IPS DF 6.9 (cell line): ENCODE results near the gene LIPM.
A peak's percentile ranks its signal among the peaks of the same experiment; 100 is the strongest.

Source experiments
- DNase-seq: peaks from one replicate; pipeline ENCODE4 v3.0.0-alpha.2; 2013; ENCODE audit warnings: low read depth, low spot score
- H3K27ac ChIP-seq: one replicate; pipeline ENCODE4 v1.5.1; 2013; ENCODE audit warnings: low read length, control low read depth
- H3K27me3 ChIP-seq: 2 replicates; pipeline ENCODE4 v1.6.1; 2013; ENCODE audit warnings: mild to moderate bottlenecking, low read length; ENCODE audit not compliant: control insufficient read depth, insufficient read depth
- H3K36me3 ChIP-seq: 2 replicates; pipeline ENCODE4 v1.6.1; 2013; ENCODE audit warnings: low read length; ENCODE audit not compliant: control insufficient read depth, insufficient read depth
- H3K4me1 ChIP-seq: 2 replicates; pipeline ENCODE4 v1.6.1; 2013; ENCODE audit warnings: low read length; ENCODE audit not compliant: control insufficient read depth, insufficient read depth
- H3K4me3 ChIP-seq: 2 replicates; pipeline ENCODE4 v1.5.1; 2013; ENCODE audit warnings: mild to moderate bottlenecking, low read length
- H3K9me3 ChIP-seq: 2 replicates; pipeline ENCODE4 v1.6.1; 2013; ENCODE audit warnings: low read length, inconsistent platforms; ENCODE audit not compliant: control insufficient read depth, insufficient read depth
- WGBS: extraction: QIAGEN DNeasy Blood & Tissue Kit; methylation state at CpG from one replicate; pipeline ENCODE4 v1.1.7; 2013; ENCODE audit warnings: mixed read lengths, missing lambda C conversion rate; ENCODE audit not compliant: insufficient read length, insufficient coverage; 5-methylcytosine and 5-hydroxymethylcytosine counted together

The LIPM gene

DNA sequence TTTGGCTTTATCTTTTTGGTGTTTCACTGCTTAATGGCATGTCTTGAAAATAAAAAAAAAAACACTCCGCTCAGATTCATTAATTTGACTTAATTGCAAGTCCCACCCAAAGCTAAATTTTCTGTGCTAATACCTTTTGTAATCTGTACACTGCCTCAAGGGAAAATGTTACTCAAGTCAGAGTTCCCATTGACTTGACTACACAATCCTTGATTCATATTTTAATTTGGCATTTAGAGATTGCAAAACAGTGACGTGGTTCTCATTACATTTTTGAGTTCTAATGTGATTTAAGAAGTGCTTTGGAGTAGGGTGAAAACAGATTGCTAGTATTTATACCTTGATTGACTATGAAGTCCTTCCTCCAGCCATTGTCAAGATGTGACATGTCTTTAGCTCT, 21.3 kb upstream of the LIPM start:
- H3K27ac ChIP-seq, result no peak overlapping the region
- H3K36me3 ChIP-seq, result no peaks in the 10 kb centered on the region
- no CpG with 5 or more reads among the region's 2 CpGs for WGBS
- no peaks in the 10 kb centered on the region for H3K4me1 ChIP-seq
- DNase-seq, result no peak
- H3K4me3 ChIP-seq, result no peak overlapping the region
- H3K27me3 ChIP-seq, result no peaks in the 10 kb centered on the region
- no peaks in the 10 kb centered on the region for H3K9me3 ChIP-seq

DNA sequence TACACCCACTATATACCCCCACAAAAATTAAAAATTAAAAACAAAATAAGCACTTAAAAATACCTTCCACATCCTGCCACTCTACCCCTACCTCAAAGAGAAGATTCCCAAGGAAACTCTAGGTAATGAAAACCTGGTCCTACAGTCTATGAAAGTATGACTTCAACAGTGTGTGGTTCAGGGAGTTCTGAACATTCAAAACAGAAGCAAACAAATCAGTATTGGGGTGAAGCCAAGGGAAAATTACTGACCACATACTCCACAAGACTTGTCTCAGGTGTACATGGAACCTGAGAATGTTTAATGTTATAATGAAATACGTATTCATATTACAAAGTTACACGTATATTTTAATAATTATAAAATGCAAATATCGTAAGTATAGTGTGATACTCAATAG, 20.3 kb upstream of the LIPM start:
- no CpG with 5 or more reads among the region's 3 CpGs for WGBS
- H3K4me1 ChIP-seq, result no peaks in the 10 kb centered on the region
- H3K4me3 ChIP-seq, result no peak overlapping the region
- no peaks in the 10 kb centered on the region for H3K36me3 ChIP-seq
- H3K9me3 ChIP-seq, result no peaks in the 10 kb centered on the region
- no peaks in the 10 kb centered on the region for H3K27me3 ChIP-seq
- no peak overlapping the region for H3K27ac ChIP-seq
- no peak for DNase-seq

DNA sequence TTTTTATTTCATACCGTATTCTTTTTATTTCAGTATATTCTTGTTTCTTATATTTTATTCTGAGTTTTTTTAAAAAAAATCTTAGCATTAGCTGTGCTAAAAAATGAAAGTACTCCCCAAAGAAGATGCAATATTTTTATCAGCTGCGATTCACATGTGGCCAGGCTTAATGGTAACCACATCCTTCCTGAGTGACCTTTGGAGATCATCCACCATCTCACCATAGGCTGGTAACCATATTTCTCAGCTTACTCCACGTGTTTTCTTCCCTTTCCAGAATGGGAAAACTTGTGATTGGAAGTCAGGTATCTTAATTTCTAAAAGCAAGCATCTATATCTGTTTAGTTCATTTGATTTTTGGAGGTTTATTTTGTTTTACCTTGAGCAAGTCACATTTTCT, 18.8 kb upstream of the LIPM start:
- H3K27ac ChIP-seq, result no peak overlapping the region
- H3K9me3 ChIP-seq, result no peaks in the 10 kb centered on the region
- H3K4me3 ChIP-seq, result no peak overlapping the region
- H3K36me3 ChIP-seq, result no peaks in the 10 kb centered on the region
- H3K27me3 ChIP-seq, result no peaks in the 10 kb centered on the region
- no CpG with 5 or more reads among the region's 3 CpGs for WGBS
- H3K4me1 ChIP-seq, result no peaks in the 10 kb centered on the region
- DNase-seq, result no peak

DNA sequence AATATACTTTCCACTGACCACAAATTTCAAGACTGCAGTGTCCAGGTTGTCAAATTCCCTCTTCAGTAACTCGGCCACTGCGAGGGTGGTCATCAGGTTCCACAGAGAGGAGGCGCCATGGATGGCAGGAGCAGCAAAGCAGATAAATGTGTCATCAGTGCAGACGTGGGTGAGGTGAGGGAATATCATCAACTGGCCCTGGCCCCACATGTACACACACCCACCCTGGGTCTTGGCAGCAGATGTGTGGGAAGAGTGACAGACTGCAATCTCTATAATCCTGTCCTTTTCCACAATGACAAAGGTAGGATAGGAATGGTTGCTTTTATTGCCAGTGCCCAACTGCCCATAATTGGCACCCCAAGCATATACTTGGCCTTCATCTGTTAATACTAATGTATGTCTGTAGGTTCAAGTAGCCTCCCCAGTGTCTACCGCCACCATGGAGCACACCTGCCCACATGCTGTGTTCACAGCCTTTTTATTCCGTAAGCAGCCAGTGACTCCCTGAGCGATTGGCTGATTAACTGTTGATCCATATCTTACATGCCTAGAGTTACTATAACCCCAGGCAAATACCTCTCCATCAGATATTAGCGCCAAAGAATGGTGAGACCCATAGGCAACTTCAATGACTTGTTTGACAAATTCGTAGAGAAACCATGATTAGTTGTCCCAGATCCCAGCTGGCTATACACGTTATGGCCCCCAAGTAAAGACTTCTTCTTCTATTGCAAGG, 16.3 kb upstream of the LIPM start:
- WGBS, result no CpG with 5 or more reads among the region's 10 CpGs
- Histone ChIP-seq H3K9me3 (no peaks in the 10 kb centered on the region), H3K4me1 (no peaks in the 10 kb centered on the region), H3K27ac (no peak overlapping the region), H3K36me3 (no peaks in the 10 kb centered on the region), H3K27me3 (no peaks in the 10 kb centered on the region), H3K4me3 (no peak overlapping the region)
- no peak for DNase-seq

DNA sequence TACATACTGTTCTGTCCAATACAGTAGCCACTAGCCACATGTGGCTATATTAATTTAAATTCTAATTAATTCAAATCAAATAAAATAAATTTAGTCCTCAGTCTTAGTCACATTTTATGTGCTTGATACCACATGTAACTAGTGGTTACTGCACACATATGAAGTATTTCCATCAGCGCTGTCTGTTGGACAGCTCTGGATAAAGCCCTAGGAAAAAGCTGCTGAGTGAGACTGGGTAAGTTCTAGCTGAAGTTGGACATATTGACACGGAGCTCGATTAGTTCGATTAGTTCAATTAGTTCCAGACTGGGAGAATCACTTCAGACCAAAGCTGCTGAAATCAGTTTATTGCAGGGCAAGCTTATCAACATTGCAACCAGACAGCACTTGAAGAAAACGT, 15.1 kb upstream of the LIPM start:
- Histone ChIP-seq H3K27me3 (no peaks in the 10 kb centered on the region), H3K9me3 (no peaks in the 10 kb centered on the region), H3K4me1 (no peaks in the 10 kb centered on the region), H3K36me3 (no peaks in the 10 kb centered on the region), H3K4me3 (no peak overlapping the region), H3K27ac (no peak overlapping the region)
- DNase-seq, result no peak
- no CpG with 5 or more reads among the region's 5 CpGs for WGBS

DNA sequence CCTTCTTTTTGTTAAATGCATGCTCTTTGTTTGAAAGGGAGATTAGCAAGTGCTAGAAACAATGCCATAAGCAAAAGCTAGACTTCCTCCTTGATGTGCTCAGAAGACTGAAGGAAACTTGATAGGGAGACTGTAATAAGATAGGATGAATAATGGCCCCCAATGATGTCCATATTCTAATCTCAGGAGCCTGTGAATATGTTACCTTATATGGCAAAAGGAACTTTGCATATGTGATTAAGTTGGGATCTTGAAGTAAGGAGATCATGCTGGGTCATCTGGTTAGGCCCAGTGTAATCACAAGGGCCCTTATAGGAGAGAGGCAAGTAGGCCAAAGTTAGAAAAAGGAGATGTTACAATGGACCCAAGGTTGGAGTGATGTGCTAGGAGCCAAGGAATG, 13.6 kb upstream of the LIPM start:
- Histone ChIP-seq H3K27me3 (no peaks in the 10 kb centered on the region), H3K9me3 (no peaks in the 10 kb centered on the region), H3K27ac (no peak overlapping the region), H3K4me1 (no peaks in the 10 kb centered on the region), H3K36me3 (no peaks in the 10 kb centered on the region), H3K4me3 (no peak overlapping the region)
- DNase-seq, result no peak

DNA sequence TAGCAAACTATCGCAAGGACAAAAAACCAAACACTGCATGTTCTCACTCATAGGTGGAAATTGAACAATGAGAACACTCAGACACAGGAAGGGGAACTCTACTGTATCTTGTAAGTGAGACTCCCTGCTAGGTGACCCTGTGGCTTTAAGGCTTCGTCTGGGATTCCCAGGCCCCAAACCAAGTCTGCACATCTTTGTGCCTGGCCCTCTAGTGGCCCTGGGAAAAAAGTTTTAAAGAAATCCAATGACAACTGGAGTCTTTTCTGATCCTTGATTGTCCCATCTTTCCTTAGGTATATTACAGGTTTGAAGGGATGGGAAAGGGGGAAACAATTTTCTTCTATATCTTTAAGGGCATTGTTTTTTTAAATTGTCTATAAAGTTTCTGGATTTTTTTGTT, 10.6 kb upstream of the LIPM start:
- Histone ChIP-seq H3K4me3 (no peak overlapping the region), H3K36me3 (no peaks in the 10 kb centered on the region), H3K27ac (no peak overlapping the region), H3K9me3 (no peaks in the 10 kb centered on the region), H3K4me1 (no peaks in the 10 kb centered on the region), H3K27me3 (no peaks in the 10 kb centered on the region)
- no CpG with 5 or more reads among the region's 2 CpGs for WGBS
- DNase-seq, result peak; percentile 13

DNA sequence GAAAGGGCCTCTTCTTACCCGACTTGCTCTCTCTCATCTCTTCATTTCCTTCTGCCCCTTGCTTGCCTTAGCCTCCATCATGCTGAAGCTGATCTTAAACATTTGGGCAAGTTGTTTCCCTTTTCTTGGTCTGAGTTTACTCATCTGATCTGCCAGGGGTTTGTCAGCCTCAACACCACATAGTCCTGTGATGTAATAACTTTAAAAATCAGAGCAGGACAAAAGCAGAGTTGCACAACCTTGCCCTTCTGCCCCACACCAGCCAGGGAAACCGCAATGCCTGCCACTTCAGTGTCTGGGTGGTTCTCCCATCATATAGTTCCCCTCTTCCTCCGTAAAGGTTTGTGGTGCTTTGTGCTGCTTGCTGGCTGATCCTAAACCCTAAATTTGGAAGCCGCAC, 9.9 kb upstream of the LIPM start:
- H3K9me3 ChIP-seq, result no peaks in the 10 kb centered on the region
- no CpG with 5 or more reads among the region's 4 CpGs for WGBS
- no peak for DNase-seq
- no peak overlapping the region for H3K27ac ChIP-seq
- no peak overlapping the region for H3K4me3 ChIP-seq
- H3K4me1 ChIP-seq, result no peaks in the 10 kb centered on the region
- no peaks in the 10 kb centered on the region for H3K27me3 ChIP-seq
- H3K36me3 ChIP-seq, result no peaks in the 10 kb centered on the region

DNA sequence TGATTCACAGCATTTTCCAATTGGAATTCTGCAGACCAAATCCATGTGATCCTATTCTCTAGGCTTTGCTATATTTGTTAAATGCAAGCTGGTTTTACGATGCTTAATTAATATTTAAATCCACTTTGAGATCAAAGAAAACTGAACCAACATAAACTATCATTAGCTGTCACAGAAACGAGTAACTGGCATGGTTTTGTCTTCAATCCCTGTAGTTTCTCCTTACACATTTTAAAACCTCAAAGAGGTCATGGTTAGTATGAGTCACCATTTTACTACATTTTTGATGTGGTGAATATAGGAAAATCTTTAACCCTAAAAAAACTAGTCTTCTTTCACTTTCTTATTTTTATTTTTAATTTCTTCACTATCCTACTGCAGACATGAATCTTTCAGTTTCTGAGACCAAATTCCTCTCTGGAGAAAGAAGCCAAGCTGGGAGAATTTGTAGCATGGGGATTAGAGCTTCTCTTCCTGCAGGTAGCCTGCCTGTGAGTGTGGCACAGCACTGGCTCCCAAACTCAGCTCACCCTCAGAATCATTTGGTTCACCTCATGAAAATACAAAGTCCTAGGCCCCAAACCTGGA, 8.7 kb upstream of the LIPM start:
- Histone ChIP-seq H3K9me3 (no peaks in the 10 kb centered on the region), H3K27ac (no peak overlapping the region), H3K27me3 (no peaks in the 10 kb centered on the region), H3K4me1 (no peaks in the 10 kb centered on the region), H3K36me3 (no peaks in the 10 kb centered on the region), H3K4me3 (no peak overlapping the region)
- no peak for DNase-seq
- no CpG with 5 or more reads among the region's 2 CpGs for WGBS

DNA sequence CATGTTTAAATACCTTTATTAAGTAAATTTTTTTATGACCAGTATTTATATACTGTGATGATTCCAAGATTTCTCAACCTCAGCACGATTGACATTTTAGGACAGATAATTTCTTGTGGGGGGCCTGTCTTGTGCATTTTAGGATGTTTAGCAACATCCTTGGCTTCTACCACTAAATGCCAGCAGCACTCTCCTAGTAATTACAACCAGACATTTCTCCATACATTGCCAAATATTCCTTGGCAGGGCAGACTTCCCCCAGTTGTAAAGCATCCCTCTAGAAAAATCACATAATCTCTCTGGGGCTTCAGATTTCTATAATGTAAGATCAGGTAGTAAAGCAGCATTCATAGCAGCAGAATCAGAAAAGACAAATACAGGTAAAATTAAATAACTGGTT, 7.8 kb upstream of the LIPM start:
- no peaks in the 10 kb centered on the region for H3K36me3 ChIP-seq
- no CpG with 5 or more reads among the region's 1 CpG for WGBS
- no peaks in the 10 kb centered on the region for H3K9me3 ChIP-seq
- no peaks in the 10 kb centered on the region for H3K27me3 ChIP-seq
- DNase-seq, result no peak
- no peak overlapping the region for H3K27ac ChIP-seq
- no peaks in the 10 kb centered on the region for H3K4me1 ChIP-seq
- H3K4me3 ChIP-seq, result no peak overlapping the region
